Prostate gland (tissue), 2 donors: ENCODE results near the gene METTL1. TPM values are rescaled to one million over a fixed set of nuclear protein-coding genes. Genes with fewer than 3 reads are reported as not detected.
A peak's percentile ranks its signal among the peaks of the same experiment; 100 is the strongest.

Source experiments
- DNase-seq: peaks from one replicate; pipeline ENCODE4 v3.0.0-alpha.2; 2019; ENCODE audit warnings: low spot score
- H3K27ac ChIP-seq, 2 donors: fragments of 200-600 bp; sonication (generic); 2 replicates each; pipeline ENCODE4 v1.5.1; 2017 to 2019
- H3K27me3 ChIP-seq: fragments of 200-600 bp; sonication (generic); replicated peaks from 2 replicates; pipeline ENCODE4 v1.5.1; 2019; ENCODE audit not compliant: insufficient read depth
- H3K36me3 ChIP-seq, 2 donors: fragments of 200-600 bp; sonication (generic); 1 replicate in 1 of 2; 2 replicates in 1 of 2; pipeline versions ENCODE4 v1.5.1 to v1.8.1; 2017 to 2019
- H3K4me1 ChIP-seq: fragments of 200-600 bp; sonication (generic); replicated peaks from 2 replicates; pipeline ENCODE4 v1.5.1; 2019
- H3K4me3 ChIP-seq, 2 donors: fragments of 200-600 bp; sonication (generic); 2 replicates each; pipeline ENCODE4 v1.5.1; 2017 to 2019
- H3K9me3 ChIP-seq: fragments of 200-600 bp; sonication (generic); 2 replicates; pipeline ENCODE4 v1.5.1; 2017
- POLR2A ChIP-seq: fragments of 450-650 bp; IDR thresholded peaks from one replicate; pipeline ENCODE4 v1.6.1; 2016; ENCODE audit warnings: antibody characterized with exemption, mild to moderate bottlenecking
- POLR2AphosphoS5 ChIP-seq: sonication (generic); formaldehyde crosslinking; IDR thresholded peaks from one replicate; pipeline ENCODE4 v1.6.1; 2017; ENCODE audit warnings: antibody characterized with exemption
- WGBS: methylation state at CpG from one replicate; pipeline ENCODE4 v1.1.5; 2018; 5-methylcytosine and 5-hydroxymethylcytosine counted together
- intact Hi-C: fragments of 100-400 bp; cut with DNase I; formaldehyde crosslinking; loops from one replicate; pipeline ENCODE4 v1.14.2; 2022
- total RNA-seq, 2 donors: library from RNA; depleted of rRNA; stranded (reverse); fragments of >200 nt; gene quantifications; one replicate each; pipeline ENCODE4 v1.1.0, GENCODE V29; 2016
- TF ChIP-seq, protein P1 (sequence below), 4 experiments: fragments of 200-600 bp in 2 of 4; fragments of 450-650 bp in 2 of 4; sonication (generic) in 2 of 4; IDR thresholded peaks; 1 replicate in 3 of 4; 2 replicates in 1 of 4; pipeline ENCODE4 v1.5.1; 2016 to 2019; ENCODE audit warnings: antibody characterized with exemption in 4 of 4, mild to moderate bottlenecking in 2 of 4, moderate library complexity in 2 of 4

Gene METTL1
- total RNA-seq, 2 donors from 2014 or later, result 4.9 to 14.3 TPM

- intact Hi-C loops, result no loop called here
- TF ChIP-seq POLR2AphosphoS5 (no peak), POLR2A (no peak)
- TF ChIP-seq, protein P1, sequence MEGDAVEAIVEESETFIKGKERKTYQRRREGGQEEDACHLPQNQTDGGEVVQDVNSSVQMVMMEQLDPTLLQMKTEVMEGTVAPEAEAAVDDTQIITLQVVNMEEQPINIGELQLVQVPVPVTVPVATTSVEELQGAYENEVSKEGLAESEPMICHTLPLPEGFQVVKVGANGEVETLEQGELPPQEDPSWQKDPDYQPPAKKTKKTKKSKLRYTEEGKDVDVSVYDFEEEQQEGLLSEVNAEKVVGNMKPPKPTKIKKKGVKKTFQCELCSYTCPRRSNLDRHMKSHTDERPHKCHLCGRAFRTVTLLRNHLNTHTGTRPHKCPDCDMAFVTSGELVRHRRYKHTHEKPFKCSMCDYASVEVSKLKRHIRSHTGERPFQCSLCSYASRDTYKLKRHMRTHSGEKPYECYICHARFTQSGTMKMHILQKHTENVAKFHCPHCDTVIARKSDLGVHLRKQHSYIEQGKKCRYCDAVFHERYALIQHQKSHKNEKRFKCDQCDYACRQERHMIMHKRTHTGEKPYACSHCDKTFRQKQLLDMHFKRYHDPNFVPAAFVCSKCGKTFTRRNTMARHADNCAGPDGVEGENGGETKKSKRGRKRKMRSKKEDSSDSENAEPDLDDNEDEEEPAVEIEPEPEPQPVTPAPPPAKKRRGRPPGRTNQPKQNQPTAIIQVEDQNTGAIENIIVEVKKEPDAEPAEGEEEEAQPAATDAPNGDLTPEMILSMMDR (IDR thresholded peaks at IDR 0.05), result no peak
- Histone ChIP-seq H3K27me3 (no peaks in the 10 kb centered on the region), H3K36me3 (peaks cover 0 to 2% of the 10 kb centered on the region in 2 donors), H3K27ac (no peak overlapping the region), H3K9me3 (no peaks in the 10 kb centered on the region), H3K4me1 (no peaks in the 10 kb centered on the region), H3K4me3 (no peak overlapping the region)
- no peak for DNase-seq
- WGBS, result 90% methylated on average over 9 of the region's 9 CpGs
Observed at GRCh38 chr12:57807285-57807684, 35.4 kb upstream of the METTL1 start.

GRCh38 chr12:57806677-57807076, 34.8 kb upstream of the METTL1 start:
- Histone ChIP-seq H3K4me1 (no peaks in the 10 kb centered on the region), H3K9me3 (no peaks in the 10 kb centered on the region), H3K27ac (no peak overlapping the region), H3K36me3 (peaks cover 0 to 2% of the 10 kb centered on the region in 2 donors), H3K27me3 (no peaks in the 10 kb centered on the region), H3K4me3 (no peak overlapping the region)
- 90% methylated on average over 3 of the region's 3 CpGs for WGBS
- intact Hi-C loops, result no loop called here
- DNase-seq, result no peak
- TF ChIP-seq, protein P1 (IDR thresholded peaks at IDR 0.05), result no peak
- no peak for TF ChIP-seq POLR2A
- no peak for TF ChIP-seq POLR2AphosphoS5

GRCh38 chr12:57803319-57803893, 31.5 kb upstream of the METTL1 start:
- Histone ChIP-seq H3K4me3 (no peak overlapping the region), H3K27ac (no peak overlapping the region), H3K9me3 (no peaks in the 10 kb centered on the region), H3K4me1 (no peaks in the 10 kb centered on the region), H3K36me3 (peaks cover 0 to 2% of the 10 kb centered on the region in 2 donors), H3K27me3 (no peaks in the 10 kb centered on the region)
- TF ChIP-seq, protein P1 (IDR thresholded peaks at IDR 0.05), result peak in 3 of 4 experiments; percentile 62 to 76 (median 75)
- no peak for TF ChIP-seq POLR2A
- no peak for DNase-seq
- WGBS, result 36% methylated on average over 9 of the region's 9 CpGs
- intact Hi-C loops, result loop anchor here (1.0 kb wide), 1 partner anchor 102 kb away; no protein-coding TSS in a partner anchor

- no peaks in the 10 kb centered on the region for H3K9me3 ChIP-seq
- intact Hi-C loops, result loop anchor here (1.0 kb wide), 1 partner anchor 103 kb away; no protein-coding TSS in a partner anchor
- TF ChIP-seq POLR2AphosphoS5 (no peak), POLR2A (no peak)
- TF ChIP-seq, protein P1 (IDR thresholded peaks at IDR 0.05), result no peak
- 95% methylated on average over 1 of the region's 1 CpG for WGBS
- no peak for DNase-seq
- H3K27me3 ChIP-seq, result no peaks in the 10 kb centered on the region
- no peak overlapping the region for H3K4me3 ChIP-seq
- H3K27ac ChIP-seq, result no peak overlapping the region
- peaks cover 0 to 2% of the 10 kb centered on the region in 2 donors for H3K36me3 ChIP-seq
- H3K4me1 ChIP-seq, result no peaks in the 10 kb centered on the region
Observed at GRCh38 chr12:57802607-57803006, 30.7 kb upstream of the METTL1 start.

DNA sequence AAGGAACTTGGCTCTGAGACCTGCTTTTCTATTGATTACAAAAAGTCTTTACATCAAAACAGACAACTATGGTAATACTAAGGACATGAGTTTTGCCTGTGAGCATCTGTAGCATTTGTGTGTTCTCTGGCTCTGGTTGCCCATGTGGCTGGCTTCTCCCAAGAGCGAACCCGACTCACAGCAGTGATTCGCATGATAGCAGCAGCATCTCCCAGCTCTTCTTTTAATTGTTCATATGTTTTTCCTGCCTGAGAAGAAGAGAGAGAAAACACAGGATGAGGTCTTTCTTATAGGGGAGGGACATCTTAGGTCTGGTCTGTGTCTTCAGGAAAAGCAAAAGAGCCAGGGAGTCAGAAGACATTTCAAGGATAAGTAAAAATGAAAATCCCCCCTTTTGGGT, 29.1 kb upstream of the METTL1 start:
- intact Hi-C loops, result no loop called here
- no peak overlapping the region for H3K27ac ChIP-seq
- H3K36me3 ChIP-seq, result peaks cover 0 to 3% of the 10 kb centered on the region in 2 donors
- DNase-seq, result no peak
- no peaks in the 10 kb centered on the region for H3K4me1 ChIP-seq
- H3K4me3 ChIP-seq, result no peak overlapping the region
- 85% methylated on average over 3 of the region's 3 CpGs for WGBS
- TF ChIP-seq POLR2A (no peak), POLR2AphosphoS5 (no peak)
- TF ChIP-seq, protein P1 (IDR thresholded peaks at IDR 0.05), result no peak
- H3K9me3 ChIP-seq, result no peaks in the 10 kb centered on the region
- H3K27me3 ChIP-seq, result no peaks in the 10 kb centered on the region
